Activated B cell treated with CpG ODN at 0.5 μM for 24 hours (primary cell): Measurements from ENCODE around the gene DNAJC1. TPM values are rescaled to one million over a fixed set of nuclear protein-coding genes. Genes with fewer than 3 reads are reported as not detected.
"Not testable (repeated sequence)": the region's sequence is repeated elsewhere in the genome, so short reads cannot be mapped to it uniquely, and the experiment has no call there.

Experiments
- ATAC-seq: fragments of 200-7000 bp; cut with Tn5 transposase; one replicate; pipeline ENCODE4 v1.10.0; 2021; ENCODE audit warnings: low read depth, mild to moderate bottlenecking, moderate library complexity
- CTCF ChIA-PET: fragments of 350-600 bp; sonication (Branson Sonifier 250); formaldehyde crosslinking; loops from one replicate; lab custom pipeline; 2021; ENCODE audit warnings: antibody characterized with exemption; lab: Charles Lee
- POLR2A ChIA-PET: fragments of 350-600 bp; sonication (Branson Sonifier 250); formaldehyde crosslinking; loops from one replicate; lab custom pipeline; 2021; ENCODE audit warnings: antibody characterized with exemption; lab: Charles Lee
- DNase-seq: peaks from one replicate; pipeline ENCODE4 v3.0.0; 2022
- H3K27ac Mint-ChIP-seq: one replicate; pipeline ENCODE4 v1.8.0; 2020; ENCODE audit warnings: mixed read lengths
- H3K27me3 Mint-ChIP-seq: one replicate; pipeline ENCODE4 v1.8.0; 2021; ENCODE audit warnings: mixed read lengths
- H3K36me3 Mint-ChIP-seq: one replicate; pipeline ENCODE4 v1.8.0; 2021; ENCODE audit warnings: low read depth, mixed read lengths
- H3K4me1 Mint-ChIP-seq: one replicate; pipeline ENCODE4 v1.8.0; 2021; ENCODE audit warnings: mixed read lengths
- H3K4me3 Mint-ChIP-seq: one replicate; pipeline ENCODE4 v1.8.0; 2020; ENCODE audit warnings: mild to moderate bottlenecking, mixed read lengths
- H3K9me3 Mint-ChIP-seq: one replicate; pipeline ENCODE4 v1.8.0; 2020; ENCODE audit warnings: mixed read lengths
- CTCF ChIP-seq: fragments of 200-600 bp; IDR thresholded peaks from one replicate; pipeline ENCODE4 v1.8.0; 2022; ENCODE audit warnings: antibody characterized with exemption, mild to moderate bottlenecking
- intact Hi-C: fragments of 100-400 bp; cut with micrococcal nuclease; formaldehyde crosslinking; loops from one replicate; pipeline ENCODE4 v1.15.1; 2024
- total RNA-seq: library from RNA; stranded (reverse); gene quantifications from 2 replicates; pipeline ENCODE4 v1.2.3, GENCODE V29; 2022

Gene DNAJC1
- total RNA-seq, 1 donor from 2014 or later, result 10.9 TPM

DNA sequence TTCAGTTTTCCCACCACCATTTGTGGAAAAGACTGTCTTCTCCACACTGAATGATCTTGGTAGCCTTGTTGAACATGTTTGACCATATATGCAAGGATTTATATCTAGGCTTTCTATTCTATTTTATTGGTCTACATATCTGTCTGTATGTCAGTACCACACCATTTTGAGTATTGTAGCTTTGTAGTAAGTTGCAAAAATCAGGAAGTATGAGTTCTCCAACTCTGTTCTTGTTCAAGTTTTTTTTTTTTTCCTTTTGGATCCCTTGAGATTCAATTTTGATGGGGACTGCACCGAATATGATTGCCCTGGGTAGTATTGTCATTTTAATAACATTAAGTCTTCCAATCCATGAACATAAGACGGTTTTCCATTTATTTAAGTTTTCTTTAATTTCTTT, 176.8 kb downstream of the DNAJC1 start:
- no peak for DNase-seq
- ATAC-seq, result no peak
- no peaks in the 10 kb centered on the region for H3K27me3 Mint-ChIP-seq
- H3K9me3 Mint-ChIP-seq, result peaks cover 40% of the 10 kb centered on the region
- intact Hi-C loops, result no loop called here
- TF ChIP-seq CTCF, result no peak
- no peaks in the 10 kb centered on the region for H3K4me1 Mint-ChIP-seq
- POLR2A ChIA-PET, result no interaction called here
- H3K4me3 Mint-ChIP-seq, result no peak overlapping the region
- CTCF ChIA-PET, result no interaction called here
- H3K27ac Mint-ChIP-seq, result no peak overlapping the region
- H3K36me3 Mint-ChIP-seq, result peaks cover 30% of the 10 kb centered on the region

DNA sequence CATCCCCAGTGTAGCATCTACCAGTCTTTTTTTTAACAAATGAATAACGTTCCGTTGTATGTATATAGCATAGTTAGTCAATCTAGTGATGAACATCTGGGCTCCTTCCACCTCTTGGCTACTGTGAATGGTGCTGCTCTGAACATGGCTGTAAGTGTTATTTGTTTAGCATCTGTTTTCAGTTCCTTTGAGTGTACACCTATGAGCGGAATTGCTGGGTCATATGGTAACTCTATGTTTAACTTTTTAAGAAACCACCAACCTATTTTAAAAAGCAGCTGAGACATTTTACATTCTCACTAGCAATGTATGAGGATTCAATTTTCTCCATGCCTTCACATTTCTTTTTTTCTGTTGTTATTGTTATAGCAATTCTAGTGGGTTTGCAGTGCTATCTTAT, 178.2 kb downstream of the DNAJC1 start:
- H3K9me3 Mint-ChIP-seq, result peaks cover 34% of the 10 kb centered on the region
- no peak overlapping the region for H3K27ac Mint-ChIP-seq
- CTCF ChIA-PET, result no interaction called here
- H3K4me3 Mint-ChIP-seq, result no peak overlapping the region
- TF ChIP-seq CTCF, result no peak
- H3K36me3 Mint-ChIP-seq, result peaks cover 27% of the 10 kb centered on the region
- POLR2A ChIA-PET, result no interaction called here
- DNase-seq, result no peak
- H3K27me3 Mint-ChIP-seq, result no peaks in the 10 kb centered on the region
- no peak for ATAC-seq
- no peaks in the 10 kb centered on the region for H3K4me1 Mint-ChIP-seq
- intact Hi-C loops, result no loop called here

DNA sequence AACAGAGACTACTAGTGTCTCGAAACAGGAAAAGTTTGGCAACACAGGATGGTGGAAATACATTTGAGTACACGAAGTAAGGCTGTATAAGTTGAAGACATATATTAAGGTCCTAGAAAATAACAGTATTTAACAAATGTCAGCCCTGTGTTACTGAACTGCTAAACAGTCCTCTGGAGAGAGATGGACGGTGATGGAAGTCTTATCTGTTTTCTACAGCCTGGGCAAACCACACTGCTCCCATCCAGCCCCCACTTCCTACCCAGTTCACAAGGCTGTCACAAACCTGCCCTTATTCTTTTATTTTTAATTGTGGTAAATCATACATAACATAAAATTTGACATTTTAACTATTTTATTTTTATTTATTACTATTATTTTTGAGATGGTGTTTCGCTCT, 179.1 kb downstream of the DNAJC1 start:
- no peak for DNase-seq
- Mint-ChIP-seq H3K4me3 (no peak overlapping the region), H3K36me3 (peaks cover 21% of the 10 kb centered on the region), H3K27ac (no peak overlapping the region), H3K9me3 (peaks cover 27% of the 10 kb centered on the region), H3K27me3 (no peaks in the 10 kb centered on the region), H3K4me1 (no peaks in the 10 kb centered on the region)
- ATAC-seq, result no peak
- no peak for TF ChIP-seq CTCF
- ChIA-PET POLR2A (no interaction called here), CTCF (no interaction called here)
- intact Hi-C loops, result no loop called here

DNA sequence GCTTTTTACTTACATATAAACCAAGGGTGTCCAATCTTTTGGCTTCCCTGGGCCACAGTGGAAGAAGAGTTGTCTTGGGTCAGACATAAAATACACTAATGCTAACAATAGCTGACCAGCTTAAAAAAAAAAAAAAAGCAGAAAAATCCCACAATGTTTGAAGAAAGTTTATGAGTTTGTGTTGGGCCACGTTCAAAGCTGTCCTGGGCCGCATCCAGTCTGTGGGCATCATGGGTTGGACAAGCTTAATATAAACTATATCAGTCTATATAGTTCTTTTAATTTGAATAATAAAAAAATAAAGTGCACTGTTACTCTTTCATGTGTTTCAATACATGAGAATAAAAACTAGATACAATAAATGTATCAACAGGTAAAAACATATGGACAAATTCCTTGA, 179.9 kb downstream of the DNAJC1 start:
- H3K27me3 Mint-ChIP-seq, result no peaks in the 10 kb centered on the region
- ATAC-seq, result no peak
- intact Hi-C loops, result no loop called here
- H3K36me3 Mint-ChIP-seq, result peaks cover 19% of the 10 kb centered on the region
- H3K4me1 Mint-ChIP-seq, result no peaks in the 10 kb centered on the region
- TF ChIP-seq CTCF, result no peak
- POLR2A ChIA-PET, result no interaction called here
- no peak overlapping the region for H3K27ac Mint-ChIP-seq
- DNase-seq, result no peak
- H3K9me3 Mint-ChIP-seq, result peaks cover 25% of the 10 kb centered on the region
- no peak overlapping the region for H3K4me3 Mint-ChIP-seq
- CTCF ChIA-PET, result no interaction called here

GRCh38 chr10:21822273-21822672, 181.3 kb downstream of the DNAJC1 start:
- H3K4me1 Mint-ChIP-seq, POLR2A ChIA-PET, ATAC-seq, H3K27me3 Mint-ChIP-seq, CTCF ChIA-PET, intact Hi-C loops, H3K4me3 Mint-ChIP-seq, H3K27ac Mint-ChIP-seq, DNase-seq, H3K36me3 Mint-ChIP-seq: not testable (repeated sequence)
- H3K9me3 Mint-ChIP-seq, result peaks cover 16% of the 10 kb centered on the region

DNA sequence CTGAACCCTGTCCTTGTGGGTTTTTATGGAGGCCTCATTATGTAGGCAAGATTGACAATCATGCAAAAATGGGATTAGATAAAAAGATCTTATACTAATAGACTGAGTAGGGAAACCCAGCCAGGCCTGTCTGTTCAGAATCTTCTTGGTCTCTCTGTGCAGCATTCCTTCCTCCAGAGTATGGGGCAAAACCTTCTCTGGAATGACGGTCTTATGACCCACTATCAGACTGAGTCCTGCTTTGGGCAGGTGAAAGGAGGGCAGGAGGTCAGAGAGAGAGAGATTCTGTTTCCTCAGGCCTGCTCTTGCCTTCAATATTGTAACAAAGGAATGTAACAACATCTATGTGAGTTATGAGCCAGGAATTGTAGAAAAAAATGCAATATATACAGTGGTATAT, 182.6 kb downstream of the DNAJC1 start:
- no peak for TF ChIP-seq CTCF
- ATAC-seq, result no peak
- ChIA-PET CTCF (no interaction called here), POLR2A (no interaction called here)
- DNase-seq, result no peak
- Mint-ChIP-seq H3K4me1 (no peaks in the 10 kb centered on the region), H3K27me3 (no peaks in the 10 kb centered on the region), H3K9me3 (peaks cover 8% of the 10 kb centered on the region), H3K36me3 (peaks cover 3% of the 10 kb centered on the region), H3K4me3 (no peak overlapping the region), H3K27ac (no peak overlapping the region)
- intact Hi-C loops, result no loop called here

DNA sequence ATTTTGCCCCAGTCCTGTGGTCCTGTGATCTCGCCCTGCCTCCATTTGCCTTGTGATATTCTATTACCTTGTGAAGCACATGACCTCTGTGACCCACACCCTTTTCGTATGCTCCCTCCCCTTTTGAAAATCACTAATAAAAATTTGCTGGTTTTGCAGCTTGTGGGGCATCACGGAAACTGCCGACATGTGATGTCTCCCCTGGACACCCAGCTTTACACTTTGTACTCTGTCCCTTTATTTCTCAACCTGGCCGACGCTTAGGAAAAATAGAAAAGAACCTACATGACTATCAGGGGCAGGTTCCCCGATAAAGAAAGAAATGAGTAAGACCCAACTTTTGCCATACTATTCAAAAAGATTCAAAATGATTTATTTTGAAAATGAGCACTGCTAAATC, 185.1 kb downstream of the DNAJC1 start:
- DNase-seq, intact Hi-C loops: not testable (repeated sequence)

More for the DNA sequence above, 185.1 kb downstream of the DNAJC1 start:
- POLR2A ChIA-PET, H3K4me3 Mint-ChIP-seq, H3K27me3 Mint-ChIP-seq, H3K9me3 Mint-ChIP-seq, ATAC-seq, CTCF ChIA-PET, H3K36me3 Mint-ChIP-seq, H3K27ac Mint-ChIP-seq: not testable (repeated sequence)
- peaks cover 13% of the 10 kb centered on the region for H3K4me1 Mint-ChIP-seq
